ENCODE measurements around the gene TMEM126A.
A peak's percentile ranks its signal among the peaks of the same experiment; 100 is the strongest.
"Not testable (repeated sequence)": the region's sequence is repeated elsewhere in the genome, so short reads cannot be mapped to it uniquely, and the experiment has no call there.

Gene TMEM126A

DNA sequence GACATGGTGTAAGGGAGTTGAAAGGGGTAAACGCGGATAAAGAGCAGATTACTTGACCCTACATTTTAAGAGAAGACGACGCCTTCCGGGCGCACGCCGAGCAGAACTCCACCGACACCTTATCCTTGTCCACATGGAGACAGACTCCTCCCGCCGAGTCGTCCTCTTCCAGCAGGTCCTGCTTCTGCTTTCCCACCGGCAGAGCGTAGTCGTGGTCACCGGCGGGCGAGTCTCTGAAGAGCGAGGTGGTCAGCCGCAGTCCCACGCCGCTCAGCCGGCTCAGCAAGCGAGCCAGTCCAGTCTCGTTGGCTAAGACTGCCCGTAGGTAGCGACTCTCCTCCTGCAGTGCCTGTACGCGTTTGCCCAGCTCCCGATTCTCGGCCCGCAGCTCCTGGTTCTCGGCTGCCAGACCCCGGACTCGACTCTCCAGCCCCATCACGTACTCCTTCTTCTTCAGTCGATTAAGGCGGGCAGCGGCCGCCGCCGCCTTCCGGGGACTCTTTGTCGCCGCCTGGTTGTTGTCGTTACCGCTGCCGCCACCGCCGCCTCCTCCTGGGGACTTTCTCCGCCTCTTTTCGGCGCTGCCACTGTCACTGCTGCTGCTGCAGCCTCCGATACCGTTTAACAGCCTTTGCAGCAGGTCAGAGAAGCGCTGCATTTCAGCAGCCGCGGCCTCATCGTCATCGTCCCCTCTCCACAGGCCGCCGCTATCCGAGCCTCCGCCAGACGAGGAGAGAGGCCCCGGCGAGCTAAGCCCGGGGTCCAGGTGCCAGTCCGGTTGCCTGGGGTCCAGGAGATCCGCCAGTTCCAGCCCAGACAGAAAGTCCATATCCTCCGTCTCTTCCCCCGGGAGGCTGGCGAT, 16.2 kb downstream of the TMEM126A start:
- peak; percentile 88 for DNase-seq (ENCODE audit: extremely low read depth, insufficient read length)
- Histone ChIP-seq H3K27me3 (replicated peaks; ENCODE audit: control insufficient read depth, insufficient read depth, low read length) (no peaks in the 10 kb centered on the region), H3K4me3 (replicated peaks; ENCODE audit: low read depth, low read length) (peak overlapping the region; percentile 86), H3K36me3 (ENCODE audit: control insufficient read depth, insufficient read depth, low read length) (no peaks in the 10 kb centered on the region; the same call in none of the 2 replicates)
- peak; percentile 69 for TF ChIP-seq CTCF (IDR thresholded peaks at IDR 0.05; ENCODE audit: insufficient read depth, low read length, poor library complexity, severe bottlenecking)

- H3K36me3 ChIP-seq (ENCODE audit: control insufficient read depth, insufficient read depth, low read length), result no peaks in the 10 kb centered on the region; the same call in none of the 2 replicates
- no peaks in the 10 kb centered on the region for H3K27me3 ChIP-seq (replicated peaks; ENCODE audit: control insufficient read depth, insufficient read depth, low read length)
- peak; percentile 97 for DNase-seq (ENCODE audit: extremely low read depth, insufficient read length)
- TF ChIP-seq CTCF (IDR thresholded peaks at IDR 0.05; ENCODE audit: insufficient read depth, low read length, poor library complexity, severe bottlenecking), result no peak
- peak within 1 kb of the TSS; percentile 86 for H3K4me3 ChIP-seq (replicated peaks; ENCODE audit: low read depth, low read length)
Measured at GRCh38 chr11:85664615-85665481, 17.1 kb downstream of the TMEM126A start, which contains the start of gene CREBZF. Gene CREBZF (minus strand): TSS chr11:85665129. CDS start chr11:85664875, 254 bp downstream.

DNA sequence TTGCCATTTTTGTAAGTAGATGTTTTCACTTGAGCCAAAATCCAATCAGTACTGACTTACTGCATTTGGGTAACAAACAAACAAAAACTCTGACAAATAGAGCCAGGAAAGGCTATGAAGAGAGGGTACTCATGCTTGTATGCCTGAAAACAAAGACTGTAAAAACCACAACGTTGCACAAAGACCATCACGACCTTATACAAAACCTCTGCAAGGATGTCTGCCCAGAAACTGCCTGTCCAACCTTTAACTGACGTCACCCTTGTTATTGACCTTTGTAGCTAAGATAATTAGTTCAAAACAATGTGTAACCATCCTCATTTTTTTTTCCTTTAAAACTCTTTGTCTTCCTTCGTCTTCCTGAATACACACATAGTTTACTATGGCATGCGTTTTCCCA, 18.0 kb downstream of the TMEM126A start:
- Histone ChIP-seq H3K36me3 (ENCODE audit: control insufficient read depth, insufficient read depth, low read length) (no peaks in the 10 kb centered on the region; the same call in 1 of the 2 replicates), H3K27me3 (replicated peaks; ENCODE audit: control insufficient read depth, insufficient read depth, low read length) (no peaks in the 10 kb centered on the region), H3K4me3 (replicated peaks; ENCODE audit: low read depth, low read length) (no peak overlapping the region)
- no peak for TF ChIP-seq CTCF (IDR thresholded peaks at IDR 0.05; ENCODE audit: insufficient read depth, low read length, poor library complexity, severe bottlenecking)
- no peak for DNase-seq (ENCODE audit: extremely low read depth, insufficient read length)

- Histone ChIP-seq H3K4me3 (replicated peaks; ENCODE audit: low read depth, low read length) (no peak overlapping the region), H3K36me3 (ENCODE audit: control insufficient read depth, insufficient read depth, low read length) (no peaks in the 10 kb centered on the region; the same call in 1 of the 2 replicates), H3K27me3 (replicated peaks; ENCODE audit: control insufficient read depth, insufficient read depth, low read length) (no peaks in the 10 kb centered on the region)
- no peak for TF ChIP-seq CTCF (IDR thresholded peaks at IDR 0.05; ENCODE audit: insufficient read depth, low read length, poor library complexity, severe bottlenecking)
- DNase-seq (ENCODE audit: extremely low read depth, insufficient read length), result no peak
Measured at GRCh38 chr11:85666687-85667086, 18.9 kb downstream of the TMEM126A start.

DNA sequence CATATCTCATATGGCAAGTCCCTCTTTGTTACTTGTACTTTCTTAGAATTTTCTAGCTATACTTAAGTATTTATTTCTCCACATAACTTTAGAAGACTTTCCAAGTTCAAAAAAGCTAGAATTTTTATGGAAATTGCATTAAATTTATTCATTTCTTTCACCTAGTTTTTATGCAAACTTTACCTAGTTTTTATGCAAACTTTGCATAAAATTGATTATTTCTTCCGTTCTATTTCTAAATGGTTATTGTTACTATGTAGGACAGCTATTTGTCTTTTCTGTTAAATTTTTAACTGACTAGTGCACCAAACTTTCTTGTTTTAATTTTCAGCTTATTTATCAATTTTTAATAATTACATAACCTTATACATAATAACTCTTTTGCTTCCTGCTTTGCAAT, 20.4 kb downstream of the TMEM126A start:
- Histone ChIP-seq H3K4me3 (replicated peaks; ENCODE audit: low read depth, low read length) (no peak overlapping the region), H3K27me3 (replicated peaks; ENCODE audit: control insufficient read depth, insufficient read depth, low read length) (no peaks in the 10 kb centered on the region), H3K36me3 (ENCODE audit: control insufficient read depth, insufficient read depth, low read length) (no peaks in the 10 kb centered on the region; the same call in 1 of the 2 replicates)
- no peak for DNase-seq (ENCODE audit: extremely low read depth, insufficient read length)
- no peak for TF ChIP-seq CTCF (IDR thresholded peaks at IDR 0.05; ENCODE audit: insufficient read depth, low read length, poor library complexity, severe bottlenecking)

GRCh38 chr11:85670949-85671663, 23.3 kb downstream of the TMEM126A start:
- H3K27me3 ChIP-seq (replicated peaks; ENCODE audit: control insufficient read depth, insufficient read depth, low read length); H3K36me3 ChIP-seq (ENCODE audit: control insufficient read depth, insufficient read depth, low read length); H3K4me3 ChIP-seq (replicated peaks; ENCODE audit: low read depth, low read length); DNase-seq (ENCODE audit: extremely low read depth, insufficient read length): not testable (repeated sequence)
